ENCODE measurements around the gene MAD1L1.
"Not testable (repeated sequence)": the region's sequence is repeated elsewhere in the genome, so short reads cannot be mapped to it uniquely, and the experiment has no call there.

Gene MAD1L1

DNA sequence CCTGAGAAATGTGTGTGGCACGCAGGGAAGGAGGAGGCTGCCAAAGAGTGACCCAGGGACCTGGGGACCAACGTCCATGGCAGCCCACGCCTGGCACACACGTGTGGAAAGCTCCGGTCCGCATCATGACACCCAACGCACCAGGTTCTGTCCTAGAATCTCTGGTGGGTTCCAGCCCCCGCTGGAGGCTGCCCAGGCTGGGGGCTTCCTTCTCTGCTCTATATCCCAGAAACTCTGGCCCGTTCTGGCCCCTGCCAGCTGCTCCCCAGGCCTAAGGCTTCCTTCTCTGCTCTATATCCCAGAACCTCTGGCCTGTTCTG lies 300.8 kb downstream of the MAD1L1 start:
- H3K27ac ChIP-seq (ENCODE audit: low read depth, low read length), result no peak overlapping the region
- H3K9me2 ChIP-seq (replicated peaks; ENCODE audit: control insufficient read depth, low read length), result no peaks in the 10 kb centered on the region
- H3K4me1 ChIP-seq (ENCODE audit: control insufficient read depth, low read length), result peaks cover 19% of the 10 kb centered on the region
- H4K20me1 ChIP-seq (ENCODE audit: control insufficient read depth, insufficient read depth, low read depth, low read length), result no peaks in the 10 kb centered on the region
- H3K4me2 ChIP-seq (ENCODE audit: low read length), result no peak overlapping the region
- peaks cover 41% of the 10 kb centered on the region for H3K36me3 ChIP-seq (ENCODE audit: control insufficient read depth, low read length)
- TF ChIP-seq CTCF (IDR thresholded peaks at IDR 0.05; ENCODE audit: low read depth, low read length, poor library complexity, severe bottlenecking) (no peak), EZH2phosphoT487 (IDR thresholded peaks at IDR 0.05; ENCODE audit: borderline replicate concordance, low read length) (no peak)
- peaks cover 9% of the 10 kb centered on the region for H3F3A ChIP-seq (ENCODE audit: control insufficient read depth, insufficient read depth)
- H3K27me3 ChIP-seq (ENCODE audit: control insufficient read depth, low read length), result no peaks in the 10 kb centered on the region
- no peak overlapping the region for H3K4me3 ChIP-seq (ENCODE audit: low read length)
- H3K79me2 ChIP-seq (ENCODE audit: control insufficient read depth, low read length), result no peaks in the 10 kb centered on the region
- peaks cover 28% of the 10 kb centered on the region; the same call in 1 of the 2 replicates for H3K9me3 ChIP-seq (ENCODE audit: control insufficient read depth, insufficient read depth, low read length)

GRCh38 chr7:1931256-1931950 lies 301.3 kb downstream of the MAD1L1 start:
- TF ChIP-seq CTCF (IDR thresholded peaks at IDR 0.05; ENCODE audit: low read depth, low read length, poor library complexity, severe bottlenecking) (no peak), EZH2phosphoT487 (IDR thresholded peaks at IDR 0.05; ENCODE audit: borderline replicate concordance, low read length) (no peak)
- no peak overlapping the region for H3K27ac ChIP-seq (ENCODE audit: low read depth, low read length)
- H3K27me3 ChIP-seq (ENCODE audit: control insufficient read depth, low read length), result no peaks in the 10 kb centered on the region

GRCh38 chr7:1930381-1931065 lies 302.2 kb downstream of the MAD1L1 start:
- Histone ChIP-seq H3F3A (ENCODE audit: control insufficient read depth, insufficient read depth) (peaks cover 14% of the 10 kb centered on the region), H4K20me1 (ENCODE audit: control insufficient read depth, insufficient read depth, low read depth, low read length) (no peaks in the 10 kb centered on the region), H3K36me3 (ENCODE audit: control insufficient read depth, low read length) (peaks cover 28% of the 10 kb centered on the region), H3K4me3 (ENCODE audit: low read length) (no peak overlapping the region), H3K9me3 (ENCODE audit: control insufficient read depth, insufficient read depth, low read length) (peaks cover 28% of the 10 kb centered on the region; the same call in 1 of the 2 replicates), H3K4me1 (ENCODE audit: control insufficient read depth, low read length) (peaks cover 33% of the 10 kb centered on the region), H3K9me2 (replicated peaks; ENCODE audit: control insufficient read depth, low read length) (no peaks in the 10 kb centered on the region), H3K27me3 (ENCODE audit: control insufficient read depth, low read length) (no peaks in the 10 kb centered on the region), H3K4me2 (ENCODE audit: low read length) (no peak overlapping the region), H3K79me2 (ENCODE audit: control insufficient read depth, low read length) (peaks cover 12% of the 10 kb centered on the region), H3K27ac (ENCODE audit: low read depth, low read length) (no peak overlapping the region)
- TF ChIP-seq EZH2phosphoT487 (IDR thresholded peaks at IDR 0.05; ENCODE audit: borderline replicate concordance, low read length), result no peak
- no peak for TF ChIP-seq CTCF (IDR thresholded peaks at IDR 0.05; ENCODE audit: low read depth, low read length, poor library complexity, severe bottlenecking)

More at GRCh38 chr7:1931256-1931950, 301.3 kb downstream of the MAD1L1 start:
- Histone ChIP-seq H3K9me2 (replicated peaks; ENCODE audit: control insufficient read depth, low read length) (no peaks in the 10 kb centered on the region), H3K9me3 (ENCODE audit: control insufficient read depth, insufficient read depth, low read length) (peaks cover 28% of the 10 kb centered on the region; the same call in 1 of the 2 replicates), H3K4me2 (ENCODE audit: low read length) (no peak overlapping the region), H3K4me3 (ENCODE audit: low read length) (no peak overlapping the region), H3K79me2 (ENCODE audit: control insufficient read depth, low read length) (peaks cover 3% of the 10 kb centered on the region), H3F3A (ENCODE audit: control insufficient read depth, insufficient read depth) (peaks cover 9% of the 10 kb centered on the region), H3K36me3 (ENCODE audit: control insufficient read depth, low read length) (peaks cover 36% of the 10 kb centered on the region), H4K20me1 (ENCODE audit: control insufficient read depth, insufficient read depth, low read depth, low read length) (no peaks in the 10 kb centered on the region), H3K4me1 (ENCODE audit: control insufficient read depth, low read length) (peaks cover 24% of the 10 kb centered on the region)

GRCh38 chr7:1929349-1929925 lies 303.3 kb downstream of the MAD1L1 start:
- not testable (repeated sequence) for H3K27me3 ChIP-seq (ENCODE audit: control insufficient read depth, low read length); H3K4me3 ChIP-seq (ENCODE audit: low read length); H3K9me2 ChIP-seq (replicated peaks; ENCODE audit: control insufficient read depth, low read length); H3K27ac ChIP-seq (ENCODE audit: low read depth, low read length); H3K4me2 ChIP-seq (ENCODE audit: low read length); H4K20me1 ChIP-seq (ENCODE audit: control insufficient read depth, insufficient read depth, low read depth, low read length)
- Histone ChIP-seq H3K4me1 (ENCODE audit: control insufficient read depth, low read length) (peaks cover 42% of the 10 kb centered on the region), H3K36me3 (ENCODE audit: control insufficient read depth, low read length) (peaks cover 22% of the 10 kb centered on the region), H3F3A (ENCODE audit: control insufficient read depth, insufficient read depth) (peaks cover 14% of the 10 kb centered on the region), H3K9me3 (ENCODE audit: control insufficient read depth, insufficient read depth, low read length) (peaks cover 23% of the 10 kb centered on the region; the same call in 1 of the 2 replicates), H3K79me2 (ENCODE audit: control insufficient read depth, low read length) (peaks cover 16% of the 10 kb centered on the region)
